H9 (cell line): Measurements from ENCODE around the gene PAQR5. TPM values are rescaled to one million over a fixed set of nuclear protein-coding genes. Genes with fewer than 3 reads are reported as not detected.

Source experiments
- DNase-seq: peaks from one replicate; pipeline ENCODE4 v3.0.0-alpha.2; 2017
- H2AFZ ChIP-seq: one replicate; pipeline ENCODE4 v1.6.1; 2013; ENCODE audit warnings: mild to moderate bottlenecking, low read length, control low read depth, moderate library complexity
- H2AK5ac ChIP-seq: 2 replicates; pipeline ENCODE4 v1.6.1; 2013; ENCODE audit warnings: low read length, control low read depth, mixed read lengths; ENCODE audit not compliant: insufficient read length
- H2BK120ac ChIP-seq: one replicate; pipeline ENCODE4 v1.6.1; 2013; ENCODE audit warnings: low read depth, mild to moderate bottlenecking, low read length, control low read depth, inconsistent platforms; ENCODE audit not compliant: poor library complexity, severe bottlenecking
- H2BK12ac ChIP-seq: 2 replicates; pipeline ENCODE4 v1.6.1; 2013; ENCODE audit warnings: low read length, control low read depth, mixed read lengths, low read depth; ENCODE audit not compliant: insufficient read length
- H2BK15ac ChIP-seq: 2 replicates; pipeline ENCODE4 v1.6.1; 2013; ENCODE audit warnings: low read depth, low read length, control low read depth
- H2BK20ac ChIP-seq: one replicate; pipeline ENCODE4 v1.6.1; 2013; ENCODE audit warnings: low read depth, mild to moderate bottlenecking, low read length, control low read depth, inconsistent platforms; ENCODE audit not compliant: poor library complexity, severe bottlenecking
- H2BK5ac ChIP-seq: 2 replicates; pipeline ENCODE4 v1.6.1; 2013; ENCODE audit warnings: low read length, control low read depth, mixed read lengths; ENCODE audit not compliant: insufficient read length
- H3K14ac ChIP-seq: 2 replicates; pipeline ENCODE4 v1.6.1; 2013; ENCODE audit warnings: low read length, control low read depth; ENCODE audit not compliant: insufficient read depth
- H3K18ac ChIP-seq: 2 replicates; pipeline ENCODE4 v1.6.1; 2013; ENCODE audit warnings: low read depth, mild to moderate bottlenecking, mixed read lengths, low read length, control low read depth; ENCODE audit not compliant: insufficient read length
- H3K23ac ChIP-seq: 2 replicates; pipeline ENCODE4 v1.6.1; 2013; ENCODE audit warnings: low read length, control low read depth, mixed read lengths, low read depth; ENCODE audit not compliant: insufficient read length
- H3K23me2 ChIP-seq: 2 replicates; pipeline ENCODE4 v1.6.1; 2013; ENCODE audit warnings: low read depth, mild to moderate bottlenecking, mixed read lengths, low read length, control low read depth; ENCODE audit not compliant: insufficient read length, poor library complexity, severe bottlenecking
- H3K27ac ChIP-seq: 2 replicates; pipeline ENCODE4 v1.5.1; 2013; ENCODE audit warnings: low read length, control low read depth, mixed read lengths, low read depth; ENCODE audit not compliant: insufficient read length
- H3K27me3 ChIP-seq: 2 replicates; pipeline ENCODE4 v1.6.1; 2013; ENCODE audit warnings: low read length, control low read depth, inconsistent platforms; ENCODE audit not compliant: insufficient read depth
- H3K4ac ChIP-seq: 2 replicates; pipeline ENCODE4 v1.6.1; 2013; ENCODE audit warnings: low read depth, mild to moderate bottlenecking, control low read depth, inconsistent platforms, low read length, moderate library complexity
- H3K4me1 ChIP-seq: 2 replicates; pipeline ENCODE4 v1.6.1; 2013; ENCODE audit warnings: low read length, control low read depth, inconsistent platforms; ENCODE audit not compliant: insufficient read depth
- H3K4me2 ChIP-seq: 2 replicates; pipeline ENCODE4 v1.6.1; 2013; ENCODE audit warnings: low read length, control low read depth, mixed read lengths; ENCODE audit not compliant: insufficient read length, insufficient read depth
- H3K56ac ChIP-seq: 2 replicates; pipeline ENCODE4 v1.6.1; 2013; ENCODE audit warnings: low read depth, mild to moderate bottlenecking, mixed read lengths, low read length, control low read depth; ENCODE audit not compliant: insufficient read length
- H3K79me1 ChIP-seq: 2 replicates; pipeline ENCODE4 v1.6.1; 2013; ENCODE audit warnings: low read depth, mild to moderate bottlenecking, moderate library complexity, low read length, control low read depth, inconsistent platforms; ENCODE audit not compliant: insufficient read depth, poor library complexity, severe bottlenecking
- H3K79me2 ChIP-seq: 2 replicates; pipeline ENCODE4 v1.6.1; 2013; ENCODE audit warnings: low read length, control low read depth, inconsistent platforms; ENCODE audit not compliant: insufficient read depth
- H3K9ac ChIP-seq: 2 replicates; pipeline ENCODE4 v1.6.1; 2013; ENCODE audit warnings: low read length, control low read depth, mixed read lengths; ENCODE audit not compliant: insufficient read length; ENCODE audit errors: extremely low read depth
- H3K9me3 ChIP-seq: one replicate; pipeline ENCODE4 v1.6.1; 2013; ENCODE audit warnings: low read depth, low read length, inconsistent platforms; ENCODE audit not compliant: control insufficient read depth
- H3T11ph ChIP-seq: one replicate; pipeline ENCODE4 v1.6.1; 2013; ENCODE audit warnings: mild to moderate bottlenecking, low read length, control low read depth, inconsistent platforms
- H4K20me1 ChIP-seq: one replicate; pipeline ENCODE4 v1.6.1; 2013; ENCODE audit not compliant: control insufficient read depth, insufficient read length, insufficient read depth
- H4K5ac ChIP-seq: 2 replicates; pipeline ENCODE4 v1.6.1; 2013; ENCODE audit warnings: low read depth, mild to moderate bottlenecking, mixed read lengths, low read length, control low read depth; ENCODE audit not compliant: insufficient read length
- H4K8ac ChIP-seq: replicated peaks from 2 replicates; pipeline ENCODE4 v1.6.1; 2013; ENCODE audit warnings: low read length, control low read depth, mixed read lengths, low read depth; ENCODE audit not compliant: insufficient read length
- H4K91ac ChIP-seq: 2 replicates; pipeline ENCODE4 v1.6.1; 2013; ENCODE audit warnings: low read depth, mild to moderate bottlenecking, moderate library complexity, mixed read lengths, low read length, control low read depth; ENCODE audit not compliant: insufficient read length
- H3K27ac Mint-ChIP-seq, 3 experiments: 2 replicates in 2 of 3; 3 replicates in 1 of 3; pipeline ENCODE4 v1.8.0; 2020 to 2021; ENCODE audit warnings: mixed read lengths in 3 of 3, mild to moderate bottlenecking in 1 of 3, moderate library complexity in 1 of 3
- H3K27me3 Mint-ChIP-seq: 2 replicates; pipeline ENCODE4 v1.8.0; 2021; ENCODE audit warnings: low read depth, mild to moderate bottlenecking, moderate library complexity, mixed read lengths
- H3K36me3 Mint-ChIP-seq, 3 experiments: 2 replicates in 2 of 3; 3 replicates in 1 of 3; pipeline ENCODE4 v1.8.0; 2020 to 2021; ENCODE audit warnings: low read depth in 3 of 3, mixed read lengths in 3 of 3; ENCODE audit not compliant: insufficient read depth in 1 of 3
- H3K4me1 Mint-ChIP-seq, 2 experiments: 2 replicates each; pipeline ENCODE4 v1.8.0; 2020; ENCODE audit warnings: mixed read lengths in 2 of 2
- H3K4me3 Mint-ChIP-seq, 2 experiments: 2 replicates in 1 of 2; 3 replicates in 1 of 2; pipeline ENCODE4 v1.8.0; 2020 to 2021; ENCODE audit warnings: mild to moderate bottlenecking in 2 of 2, mixed read lengths in 2 of 2, moderate library complexity in 1 of 2
- H3K9me3 Mint-ChIP-seq, 2 experiments: 2 replicates in 1 of 2; 3 replicates in 1 of 2; pipeline ENCODE4 v1.8.0; 2020; ENCODE audit warnings: mild to moderate bottlenecking in 2 of 2, mixed read lengths in 2 of 2, moderate library complexity in 1 of 2
- CTCF ChIP-seq: fragments of 200-600 bp; sonication (generic); conservative IDR thresholded peaks from 3 replicates; pipeline ENCODE4 v1.8.0; 2021; ENCODE audit warnings: antibody characterized with exemption, mild to moderate bottlenecking
- WGBS: extraction: QIAGEN DNeasy Blood & Tissue Kit; methylation state at CpG from one replicate; pipeline ENCODE4 v1.1.7; 2013; ENCODE audit warnings: missing lambda C conversion rate, low lambda C conversion rate, mixed read lengths; ENCODE audit not compliant: insufficient read length; ENCODE audit errors: extremely low coverage; 5-methylcytosine and 5-hydroxymethylcytosine counted together
- total RNA-seq: library from RNA; stranded (reverse); gene quantifications from 2 replicates; pipeline ENCODE4 v1.2.1, GENCODE V29; 2021

PAQR5 gene
- total RNA-seq, 1 experiment from 2014 or later, result 1.6 TPM

- Histone ChIP-seq H2BK20ac (no peak overlapping the region), H3K18ac (no peak overlapping the region), H3K56ac (no peak overlapping the region), H2AK5ac (no peak overlapping the region), H4K20me1 (no peaks in the 10 kb centered on the region), H4K8ac (no peak overlapping the region), H3K4ac (no peak overlapping the region), H2AFZ (no peak overlapping the region), H2BK5ac (no peak overlapping the region), H3K9me3 (no peaks in the 10 kb centered on the region), H3K79me2 (no peaks in the 10 kb centered on the region), H3K23ac (no peak overlapping the region), H2BK120ac (no peak overlapping the region), H3K27ac (no peak overlapping the region), H4K5ac (no peak overlapping the region), H3K27me3 (no peaks in the 10 kb centered on the region), H3K14ac (no peak overlapping the region; the same call in 1 of the 2 replicates), H3T11ph (no peak overlapping the region), H2BK12ac (no peak overlapping the region), H4K91ac (no peak overlapping the region), H3K9ac (no peak overlapping the region), H3K4me2 (no peak overlapping the region), H2BK15ac (no peak overlapping the region), H3K23me2 (no peaks in the 10 kb centered on the region), H3K79me1 (no peaks in the 10 kb centered on the region), H3K4me1 (no peaks in the 10 kb centered on the region; the same call in 1 of the 2 replicates)
- no peak overlapping the region for H3K27ac Mint-ChIP-seq
- H3K4me1 Mint-ChIP-seq, result peaks cover 7 to 14% of the 10 kb centered on the region in 2 experiments
- no CpG with 5 or more reads among the region's 5 CpGs for WGBS
- peaks cover 6% of the 10 kb centered on the region for H3K27me3 Mint-ChIP-seq
- no peak for TF ChIP-seq CTCF
- no peak overlapping the region for H3K4me3 Mint-ChIP-seq
- H3K9me3 Mint-ChIP-seq, result no peaks in the 10 kb centered on the region
- no peak for DNase-seq
- no peaks in the 10 kb centered on the region; a peak in 1 of 7 replicates for H3K36me3 Mint-ChIP-seq
Measured at GRCh38 chr15:69324565-69324964, 25.9 kb downstream of the PAQR5 start.
